ENCODE results near the gene RNF180.

The RNF180 gene

GRCh38 chr5:64163135-64163534, 2.5 kb upstream of the RNF180 start:
- DNase-seq (no peak), ATAC-seq (no peak)
- Mint-ChIP-seq H3K27ac (no peak overlapping the region), H3K4me3 (no peak overlapping the region), H3K4me1 (peaks cover 6% of the 10 kb centered on the region), H3K27me3 (peaks cover 36% of the 10 kb centered on the region), H3K9me3 (peaks cover 7% of the 10 kb centered on the region), H3K36me3 (ENCODE audit: low read depth) (no peaks in the 10 kb centered on the region)

DNA sequence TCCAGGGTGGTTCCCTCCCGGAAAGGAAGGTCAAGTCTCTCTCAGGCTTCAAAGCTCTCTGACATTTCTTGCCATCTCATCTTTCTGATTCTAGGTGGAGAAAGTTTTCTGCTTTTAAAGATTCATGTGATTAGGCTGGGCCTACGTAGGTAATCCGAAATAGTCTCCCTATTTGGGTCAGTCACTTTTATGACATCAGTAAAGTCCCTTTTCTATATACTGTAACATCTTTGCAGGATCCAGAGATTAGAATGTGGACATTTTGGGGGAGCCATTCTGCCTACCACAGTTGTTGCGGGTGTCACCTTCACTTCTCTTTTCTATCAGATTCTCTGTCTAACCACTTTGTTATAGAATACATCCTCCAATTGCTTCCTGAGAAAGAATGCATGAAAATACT, 1.9 kb upstream of the RNF180 start:
- no peaks in the 10 kb centered on the region for H3K36me3 Mint-ChIP-seq (ENCODE audit: low read depth)
- no peak overlapping the region for H3K4me3 Mint-ChIP-seq
- ATAC-seq (no peak), DNase-seq (no peak)
- peaks cover 7% of the 10 kb centered on the region for H3K9me3 Mint-ChIP-seq
- H3K27me3 Mint-ChIP-seq = peaks cover 36% of the 10 kb centered on the region
- H3K4me1 Mint-ChIP-seq = peaks cover 6% of the 10 kb centered on the region
- no peak overlapping the region for H3K27ac Mint-ChIP-seq

DNA sequence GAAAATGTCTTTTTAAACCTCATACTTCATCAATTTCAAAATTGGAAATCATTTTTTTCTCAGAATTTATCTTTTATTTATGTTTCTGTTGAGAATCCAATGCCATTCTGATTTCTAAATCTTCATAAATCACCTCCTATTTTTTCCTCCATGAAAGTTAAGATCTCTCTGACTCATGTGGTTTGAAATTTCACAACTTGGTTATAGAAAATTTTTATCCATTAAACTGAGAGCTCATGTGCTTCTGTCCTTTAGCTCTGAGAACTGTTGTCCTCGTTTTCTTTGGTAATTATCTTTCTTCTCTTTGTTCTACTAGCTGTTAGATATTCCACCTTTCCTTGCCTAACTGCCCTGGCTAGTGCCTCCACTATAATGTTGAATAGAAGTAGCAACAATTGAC, 1.5 kb upstream of the RNF180 start:
- H3K27ac Mint-ChIP-seq = no peak overlapping the region
- no peak overlapping the region for H3K4me3 Mint-ChIP-seq
- DNase-seq (no peak), ATAC-seq (no peak)
- peaks cover 38% of the 10 kb centered on the region for H3K27me3 Mint-ChIP-seq
- H3K4me1 Mint-ChIP-seq = peaks cover 6% of the 10 kb centered on the region
- H3K9me3 Mint-ChIP-seq = peaks cover 7% of the 10 kb centered on the region
- H3K36me3 Mint-ChIP-seq (ENCODE audit: low read depth) = no peaks in the 10 kb centered on the region

GRCh38 chr5:64165160-64165499, 513 bp upstream of the RNF180 start:
- no peak overlapping the region for H3K27ac Mint-ChIP-seq
- H3K9me3 Mint-ChIP-seq = peaks cover under 1% of the 10 kb centered on the region
- peaks cover 40% of the 10 kb centered on the region for H3K27me3 Mint-ChIP-seq
- DNase-seq = no peak
- H3K36me3 Mint-ChIP-seq (ENCODE audit: low read depth) = no peaks in the 10 kb centered on the region
- peaks cover 6% of the 10 kb centered on the region for H3K4me1 Mint-ChIP-seq
- H3K4me3 Mint-ChIP-seq = peak overlapping the region; percentile 40
- ATAC-seq = no peak

DNA sequence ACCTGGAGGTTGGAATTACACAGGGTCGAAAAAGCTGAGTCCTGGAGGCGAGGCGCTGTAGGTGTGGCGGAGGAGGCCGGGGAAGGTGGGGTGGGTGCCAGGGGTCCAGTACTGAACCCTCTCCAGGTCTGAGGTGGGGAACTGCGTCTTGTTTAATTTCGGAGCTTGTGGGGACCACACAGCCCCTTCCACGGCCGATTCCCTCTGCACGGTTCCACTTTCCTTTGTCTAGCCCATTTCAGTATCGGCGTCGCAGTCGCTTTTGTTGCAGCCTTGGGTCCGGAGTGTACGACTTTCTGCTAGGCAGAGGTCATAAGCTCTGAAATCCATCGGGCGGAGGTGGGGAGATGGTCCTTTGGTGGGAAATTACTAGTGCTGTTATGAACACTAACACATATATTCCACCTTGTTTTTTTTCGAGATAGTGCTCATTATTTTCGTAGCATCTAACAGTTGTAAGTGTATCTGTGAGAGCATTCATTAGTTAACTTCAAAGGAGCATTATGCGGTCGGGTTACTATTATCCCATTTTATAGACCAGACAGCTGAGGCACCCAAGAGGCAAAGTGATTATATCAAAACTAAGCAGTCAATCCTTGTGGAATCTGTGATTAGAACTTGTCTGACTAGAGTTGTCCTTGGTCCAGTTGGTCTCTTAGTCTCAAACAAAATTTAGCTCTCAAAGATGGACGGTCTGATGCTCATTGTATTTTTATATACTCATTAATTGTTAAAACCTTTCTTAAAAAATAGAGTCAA, 737 bp downstream of the RNF180 start:
- DNase-seq (no peak), ATAC-seq (peak; percentile 20)
- peaks cover 6% of the 10 kb centered on the region for H3K4me1 Mint-ChIP-seq
- peaks cover 40% of the 10 kb centered on the region for H3K27me3 Mint-ChIP-seq
- no peaks in the 10 kb centered on the region for H3K36me3 Mint-ChIP-seq (ENCODE audit: low read depth)
- H3K4me3 Mint-ChIP-seq = peak overlapping the region; percentile 26
- H3K27ac Mint-ChIP-seq = no peak overlapping the region
- H3K9me3 Mint-ChIP-seq = no peaks in the 10 kb centered on the region

DNA sequence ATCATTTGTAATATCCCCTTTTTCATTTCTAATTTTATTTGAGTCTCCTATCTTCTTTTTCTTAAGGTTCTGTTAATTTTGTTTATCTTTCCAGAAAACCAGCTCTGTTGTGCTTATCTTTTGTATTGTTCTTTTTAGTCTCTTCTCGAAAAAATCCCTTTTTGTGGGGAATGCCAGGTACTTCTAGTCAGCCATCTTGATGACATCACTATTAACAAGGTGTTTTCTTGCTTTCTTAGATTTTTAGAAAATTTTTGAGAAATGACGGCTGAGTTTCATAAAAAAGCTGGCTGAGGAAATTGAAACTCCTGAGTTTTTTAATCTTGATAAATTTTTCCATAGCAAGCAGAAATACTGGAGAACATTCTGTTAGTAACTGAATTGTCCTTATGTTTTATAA, 10.7 kb downstream of the RNF180 start:
- Mint-ChIP-seq H3K4me3 (no peak overlapping the region), H3K36me3 (ENCODE audit: low read depth) (no peaks in the 10 kb centered on the region), H3K27ac (no peak overlapping the region), H3K9me3 (peaks cover 5% of the 10 kb centered on the region), H3K27me3 (no peaks in the 10 kb centered on the region), H3K4me1 (no peaks in the 10 kb centered on the region)
- DNase-seq (no peak), ATAC-seq (no peak)

DNA sequence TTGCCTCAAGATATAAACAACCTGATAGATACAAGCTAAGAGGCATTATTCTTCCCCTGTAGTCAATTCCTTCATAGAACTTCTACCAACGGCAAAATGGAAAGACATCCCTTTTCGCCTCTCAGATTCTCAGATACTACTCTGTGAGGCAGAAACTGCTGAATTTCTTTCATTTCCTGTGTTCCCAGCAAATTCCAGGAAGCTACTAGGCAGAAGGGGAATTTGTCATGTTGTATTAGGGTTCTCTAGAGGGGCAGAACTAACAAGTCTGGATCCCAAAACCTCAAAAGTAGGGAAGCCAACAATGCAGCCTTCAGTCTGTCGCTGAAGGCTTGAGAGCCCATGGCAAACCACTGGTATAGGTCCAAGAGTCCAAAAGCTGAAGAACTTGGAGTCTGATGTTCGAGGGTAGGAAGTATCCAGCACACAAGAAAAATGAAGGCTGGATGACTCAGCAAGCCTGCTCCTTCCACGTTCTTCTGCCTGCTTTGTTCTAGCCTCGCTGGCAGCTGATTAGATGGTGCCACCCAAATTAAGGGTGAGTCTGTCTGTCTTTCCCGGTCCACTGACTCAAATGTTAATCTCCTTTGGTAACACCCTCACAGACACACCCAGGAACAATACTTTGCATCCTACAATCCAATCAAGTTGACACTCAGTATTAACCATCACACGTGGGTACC, 15.2 kb downstream of the RNF180 start:
- DNase-seq (no peak), ATAC-seq (no peak)
- no peak overlapping the region for H3K4me3 Mint-ChIP-seq
- H3K9me3 Mint-ChIP-seq = peaks cover 5% of the 10 kb centered on the region
- no peak overlapping the region for H3K27ac Mint-ChIP-seq
- H3K36me3 Mint-ChIP-seq (ENCODE audit: low read depth) = no peaks in the 10 kb centered on the region
- no peaks in the 10 kb centered on the region for H3K27me3 Mint-ChIP-seq
- H3K4me1 Mint-ChIP-seq = no peaks in the 10 kb centered on the region

DNA sequence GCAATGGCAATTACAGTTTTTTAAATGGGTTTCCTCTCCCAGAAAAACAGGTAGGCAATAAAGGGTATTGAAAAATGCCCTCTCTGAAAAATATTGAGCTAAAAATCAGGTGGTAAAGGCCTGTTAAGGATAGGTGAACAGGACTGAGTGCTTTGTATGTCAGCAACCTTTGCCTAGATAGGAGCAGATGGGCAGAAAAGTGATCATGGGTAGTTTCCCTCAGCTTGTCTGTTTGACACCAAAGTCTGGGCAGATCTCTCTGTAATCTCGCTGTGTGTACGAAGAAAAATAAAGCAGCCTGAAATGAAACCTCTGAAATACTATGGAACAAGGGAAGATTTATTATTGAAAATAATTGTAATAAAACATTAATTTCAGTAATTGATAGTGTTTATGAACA, 15.8 kb downstream of the RNF180 start:
- no peak overlapping the region for H3K27ac Mint-ChIP-seq
- H3K9me3 Mint-ChIP-seq = no peaks in the 10 kb centered on the region
- H3K36me3 Mint-ChIP-seq (ENCODE audit: low read depth) = no peaks in the 10 kb centered on the region
- DNase-seq (no peak), ATAC-seq (no peak)
- H3K4me3 Mint-ChIP-seq = no peak overlapping the region
- no peaks in the 10 kb centered on the region for H3K4me1 Mint-ChIP-seq
- no peaks in the 10 kb centered on the region for H3K27me3 Mint-ChIP-seq

GRCh38 chr5:64183956-64184355, 18.3 kb downstream of the RNF180 start:
- Mint-ChIP-seq H3K4me1 (no peaks in the 10 kb centered on the region), H3K36me3 (ENCODE audit: low read depth) (no peaks in the 10 kb centered on the region), H3K9me3 (peaks cover 4% of the 10 kb centered on the region), H3K27me3 (no peaks in the 10 kb centered on the region), H3K4me3 (no peak overlapping the region), H3K27ac (no peak overlapping the region)
- ATAC-seq (no peak), DNase-seq (no peak)

- Mint-ChIP-seq H3K36me3 (ENCODE audit: low read depth) (no peaks in the 10 kb centered on the region), H3K4me3 (no peak overlapping the region), H3K4me1 (no peaks in the 10 kb centered on the region), H3K27me3 (no peaks in the 10 kb centered on the region), H3K9me3 (peaks cover 4% of the 10 kb centered on the region), H3K27ac (no peak overlapping the region)
- no peak for DNase-seq
- no peak for ATAC-seq
Observed at GRCh38 chr5:64184832-64185231, 19.2 kb downstream of the RNF180 start.

DNA sequence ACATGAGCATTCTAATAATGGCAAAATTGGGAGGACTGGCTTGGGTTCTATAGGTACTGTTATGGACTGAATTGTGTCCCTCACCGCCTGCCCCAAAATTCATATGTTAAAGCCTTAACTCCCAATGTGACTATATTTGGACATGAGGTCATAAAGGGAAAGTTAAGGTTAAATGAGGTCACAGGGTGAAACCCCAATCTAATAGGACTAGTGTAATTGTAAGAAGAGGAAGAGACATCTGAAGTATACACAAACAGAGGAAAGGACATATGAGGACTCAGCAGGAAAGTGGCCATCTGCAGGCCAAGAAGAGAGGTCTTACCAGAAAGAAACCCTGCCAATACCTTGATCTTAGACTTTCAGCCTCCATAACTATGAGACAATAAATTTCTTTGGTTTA, 23.1 kb downstream of the RNF180 start:
- ATAC-seq (no peak), DNase-seq (no peak)
- H3K4me1 Mint-ChIP-seq = no peaks in the 10 kb centered on the region
- H3K4me3 Mint-ChIP-seq = no peak overlapping the region
- H3K36me3 Mint-ChIP-seq (ENCODE audit: low read depth) = no peaks in the 10 kb centered on the region
- H3K27ac Mint-ChIP-seq = no peak overlapping the region
- no peaks in the 10 kb centered on the region for H3K27me3 Mint-ChIP-seq
- peaks cover 4% of the 10 kb centered on the region for H3K9me3 Mint-ChIP-seq

- Mint-ChIP-seq H3K9me3 (peaks cover 4% of the 10 kb centered on the region), H3K36me3 (ENCODE audit: low read depth) (no peaks in the 10 kb centered on the region), H3K4me3 (no peak overlapping the region), H3K27ac (no peak overlapping the region), H3K4me1 (no peaks in the 10 kb centered on the region), H3K27me3 (peaks cover 2% of the 10 kb centered on the region)
- ATAC-seq = no peak
- no peak for DNase-seq
Observed at GRCh38 chr5:64190562-64191306, 25.1 kb downstream of the RNF180 start.

GRCh38 chr5:64195981-64196380, 30.3 kb downstream of the RNF180 start:
- Mint-ChIP-seq H3K27me3 (peaks cover 2% of the 10 kb centered on the region), H3K27ac (no peak overlapping the region), H3K9me3 (no peaks in the 10 kb centered on the region), H3K4me1 (no peaks in the 10 kb centered on the region), H3K4me3 (no peak overlapping the region), H3K36me3 (ENCODE audit: low read depth) (no peaks in the 10 kb centered on the region)
- ATAC-seq (no peak), DNase-seq (no peak)

DNA sequence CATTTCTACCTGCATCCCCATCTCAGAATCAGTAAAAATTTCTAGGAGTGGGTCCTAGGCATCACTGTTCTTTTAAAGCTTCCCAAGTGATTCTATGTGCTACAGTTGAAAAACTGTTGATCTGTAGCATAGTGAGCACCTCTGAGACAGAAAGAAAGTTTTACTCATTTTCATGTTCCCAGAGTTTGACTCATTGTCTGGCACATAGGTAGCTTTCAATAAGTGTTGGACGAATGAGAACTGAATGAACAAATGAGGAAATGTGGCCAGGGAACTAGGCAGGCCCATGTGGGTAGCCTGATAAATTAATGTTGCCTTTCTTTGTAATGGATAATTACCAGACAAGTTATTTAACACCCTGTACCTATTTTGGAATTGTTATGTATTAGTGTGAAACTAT, 33.8 kb downstream of the RNF180 start:
- H3K27ac Mint-ChIP-seq = no peak overlapping the region
- H3K9me3 Mint-ChIP-seq = no peaks in the 10 kb centered on the region
- H3K36me3 Mint-ChIP-seq (ENCODE audit: low read depth) = no peaks in the 10 kb centered on the region
- ATAC-seq (no peak), DNase-seq (no peak)
- H3K27me3 Mint-ChIP-seq = peaks cover 2% of the 10 kb centered on the region
- H3K4me3 Mint-ChIP-seq = no peak overlapping the region
- no peaks in the 10 kb centered on the region for H3K4me1 Mint-ChIP-seq

DNA sequence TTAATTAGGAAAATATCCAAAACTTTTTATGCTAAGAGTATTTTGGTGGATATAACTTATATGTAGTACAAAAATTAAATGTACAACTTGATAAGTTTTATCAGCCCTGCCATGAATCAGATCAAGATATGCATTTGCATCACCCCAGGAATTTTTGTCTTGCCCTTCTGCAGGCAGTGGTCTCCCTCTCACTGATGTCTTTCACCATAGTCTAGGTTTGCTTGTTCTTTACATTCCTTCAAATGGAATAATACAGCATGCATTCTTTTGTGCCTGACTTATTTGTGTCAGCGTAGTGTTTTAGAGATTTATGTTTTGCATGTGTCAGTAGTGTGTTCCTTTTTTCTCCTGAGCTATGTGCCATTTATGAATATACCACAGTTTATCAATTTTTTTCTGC, 36.4 kb downstream of the RNF180 start:
- no peak for DNase-seq
- Mint-ChIP-seq H3K4me1 (no peaks in the 10 kb centered on the region), H3K27ac (no peak overlapping the region), H3K27me3 (no peaks in the 10 kb centered on the region), H3K36me3 (ENCODE audit: low read depth) (no peaks in the 10 kb centered on the region), H3K4me3 (no peak overlapping the region), H3K9me3 (no peaks in the 10 kb centered on the region)
- no peak for ATAC-seq
